ENCODE results near the gene TREM1. TPM values are rescaled to one million over a fixed set of nuclear protein-coding genes. Genes with fewer than 3 reads are reported as not detected.

The TREM1 gene
- polyA plus RNA-seq, 1 experiment, result 0.20 TPM

GRCh38 chr6:41269716-41270115 lies 16.8 kb downstream of the TREM1 start:
- Histone ChIP-seq H3K27me3 (ENCODE audit: control insufficient read depth, insufficient read depth, low read length) (no peaks in the 10 kb centered on the region), H3K36me3 (ENCODE audit: control insufficient read depth, insufficient read depth, low read length) (no peaks in the 10 kb centered on the region), H3K4me3 (ENCODE audit: low read depth, low read length) (no peak overlapping the region)
- TF ChIP-seq, protein P1, sequence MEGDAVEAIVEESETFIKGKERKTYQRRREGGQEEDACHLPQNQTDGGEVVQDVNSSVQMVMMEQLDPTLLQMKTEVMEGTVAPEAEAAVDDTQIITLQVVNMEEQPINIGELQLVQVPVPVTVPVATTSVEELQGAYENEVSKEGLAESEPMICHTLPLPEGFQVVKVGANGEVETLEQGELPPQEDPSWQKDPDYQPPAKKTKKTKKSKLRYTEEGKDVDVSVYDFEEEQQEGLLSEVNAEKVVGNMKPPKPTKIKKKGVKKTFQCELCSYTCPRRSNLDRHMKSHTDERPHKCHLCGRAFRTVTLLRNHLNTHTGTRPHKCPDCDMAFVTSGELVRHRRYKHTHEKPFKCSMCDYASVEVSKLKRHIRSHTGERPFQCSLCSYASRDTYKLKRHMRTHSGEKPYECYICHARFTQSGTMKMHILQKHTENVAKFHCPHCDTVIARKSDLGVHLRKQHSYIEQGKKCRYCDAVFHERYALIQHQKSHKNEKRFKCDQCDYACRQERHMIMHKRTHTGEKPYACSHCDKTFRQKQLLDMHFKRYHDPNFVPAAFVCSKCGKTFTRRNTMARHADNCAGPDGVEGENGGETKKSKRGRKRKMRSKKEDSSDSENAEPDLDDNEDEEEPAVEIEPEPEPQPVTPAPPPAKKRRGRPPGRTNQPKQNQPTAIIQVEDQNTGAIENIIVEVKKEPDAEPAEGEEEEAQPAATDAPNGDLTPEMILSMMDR (IDR thresholded peaks at IDR 0.05; ENCODE audit: insufficient read depth, low read depth, low read length), result no peak
- ChIA-PET CTCF (interaction anchor here (1.6 kb wide), 1 partner anchor 10 kb away, joined by 4 read pairs; no protein-coding TSS in a partner anchor), POLR2A (no interaction called here)
- DNase-seq (ENCODE audit: low read depth), result no peak

GRCh38 chr6:41269166-41269565 lies 17.3 kb downstream of the TREM1 start:
- Histone ChIP-seq H3K27me3 (ENCODE audit: control insufficient read depth, insufficient read depth, low read length) (no peaks in the 10 kb centered on the region), H3K4me3 (ENCODE audit: low read depth, low read length) (no peak overlapping the region), H3K36me3 (ENCODE audit: control insufficient read depth, insufficient read depth, low read length) (no peaks in the 10 kb centered on the region)
- POLR2A ChIA-PET, result no interaction called here
- TF ChIP-seq, protein P1 (IDR thresholded peaks at IDR 0.05; ENCODE audit: insufficient read depth, low read depth, low read length), result no peak
- CTCF ChIA-PET, result no interaction called here
- no peak for DNase-seq (ENCODE audit: low read depth)

GRCh38 chr6:41268478-41268877 lies 18.0 kb downstream of the TREM1 start:
- H3K27me3 ChIP-seq (ENCODE audit: control insufficient read depth, insufficient read depth, low read length), result no peaks in the 10 kb centered on the region
- no peak for DNase-seq (ENCODE audit: low read depth)
- ChIA-PET POLR2A (no interaction called here), CTCF (no interaction called here)
- TF ChIP-seq, protein P1 (IDR thresholded peaks at IDR 0.05; ENCODE audit: insufficient read depth, low read depth, low read length), result no peak
- no peak overlapping the region for H3K4me3 ChIP-seq (ENCODE audit: low read depth, low read length)
- no peaks in the 10 kb centered on the region for H3K36me3 ChIP-seq (ENCODE audit: control insufficient read depth, insufficient read depth, low read length)

DNA sequence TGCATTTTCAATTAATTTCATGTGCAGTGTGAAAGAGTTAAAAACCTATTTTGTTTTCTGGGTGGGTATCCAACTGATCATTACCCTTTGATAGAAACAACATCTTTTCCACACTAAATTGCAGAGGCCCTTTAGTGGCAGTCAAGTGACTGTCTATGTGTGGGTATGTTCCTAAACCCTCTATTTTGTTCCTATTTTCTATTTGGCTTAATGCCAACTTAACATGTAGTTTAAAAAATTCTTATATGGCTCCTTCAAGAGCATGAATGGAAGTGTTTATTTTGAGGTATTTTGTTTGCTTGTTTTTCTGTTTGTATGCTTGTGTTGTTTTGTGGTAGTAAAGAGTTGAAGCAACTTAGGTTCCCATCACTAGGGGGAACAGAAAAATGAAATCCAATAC lies 19.9 kb downstream of the TREM1 start:
- Histone ChIP-seq H3K4me3 (ENCODE audit: low read depth, low read length) (no peak overlapping the region), H3K27me3 (ENCODE audit: control insufficient read depth, insufficient read depth, low read length) (no peaks in the 10 kb centered on the region), H3K36me3 (ENCODE audit: control insufficient read depth, insufficient read depth, low read length) (no peaks in the 10 kb centered on the region)
- DNase-seq (ENCODE audit: low read depth), result no peak
- ChIA-PET POLR2A (no interaction called here), CTCF (no interaction called here)
- TF ChIP-seq, protein P1 (IDR thresholded peaks at IDR 0.05; ENCODE audit: insufficient read depth, low read depth, low read length), result no peak

DNA sequence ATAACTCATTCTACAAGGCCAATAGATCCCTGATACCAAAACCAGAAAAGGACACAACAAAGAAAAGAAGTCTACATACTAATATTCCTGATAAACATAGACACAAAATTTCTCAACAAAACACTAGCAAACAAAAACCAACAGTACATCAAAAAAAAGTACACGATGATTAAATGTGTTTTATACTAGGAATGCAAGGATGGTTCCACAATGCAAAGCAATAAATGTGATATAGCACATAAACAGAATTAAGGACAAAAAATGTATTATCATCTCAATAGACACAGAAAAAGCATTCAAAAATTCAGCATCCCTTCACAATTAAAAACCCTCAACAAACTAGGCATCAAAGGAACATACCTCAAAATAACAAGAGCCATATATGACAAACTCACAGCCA lies 23.2 kb downstream of the TREM1 start:
- CTCF ChIA-PET, result no interaction called here

More for the DNA sequence above, 23.2 kb downstream of the TREM1 start:
- Histone ChIP-seq H3K27me3 (ENCODE audit: control insufficient read depth, insufficient read depth, low read length) (no peaks in the 10 kb centered on the region), H3K36me3 (ENCODE audit: control insufficient read depth, insufficient read depth, low read length) (no peaks in the 10 kb centered on the region), H3K4me3 (ENCODE audit: low read depth, low read length) (no peak overlapping the region)
- POLR2A ChIA-PET, result no interaction called here
- TF ChIP-seq, protein P1 (IDR thresholded peaks at IDR 0.05; ENCODE audit: insufficient read depth, low read depth, low read length), result no peak
- DNase-seq (ENCODE audit: low read depth), result no peak
